ENCODE results near the gene CT47C1.
"Not testable (repeated sequence)": the region's sequence is repeated elsewhere in the genome, so short reads cannot be mapped to it uniquely, and the experiment has no call there.

The CT47C1 gene

DNA sequence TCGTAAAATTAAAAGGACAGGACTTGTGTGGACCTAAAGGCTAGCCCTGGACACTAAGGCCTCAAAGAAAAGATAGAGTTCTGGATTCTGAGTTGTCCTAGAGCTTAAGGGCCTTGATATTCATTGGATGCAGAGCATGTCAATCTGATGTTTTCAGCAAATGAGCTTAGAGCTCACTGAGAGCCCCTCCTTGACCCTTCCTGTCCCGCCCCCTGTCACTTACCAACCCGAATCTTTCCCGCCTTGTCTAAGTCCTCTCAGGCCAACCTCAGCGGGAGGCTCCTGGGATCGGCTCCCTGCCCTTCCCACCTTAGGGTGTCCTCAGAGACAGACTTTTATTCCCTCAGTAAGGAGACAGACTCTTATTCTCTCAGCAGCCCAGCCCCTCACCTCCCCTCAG is at the start of gene CT47C1:
Gene CT47C1 (plus strand): TSS at position 250 of the 400 bp plus-strand sequence. CDS start 233 bp downstream, outside the sequence.
- peak; percentile 3 for DNase-seq (ENCODE audit: low read depth)

DNA sequence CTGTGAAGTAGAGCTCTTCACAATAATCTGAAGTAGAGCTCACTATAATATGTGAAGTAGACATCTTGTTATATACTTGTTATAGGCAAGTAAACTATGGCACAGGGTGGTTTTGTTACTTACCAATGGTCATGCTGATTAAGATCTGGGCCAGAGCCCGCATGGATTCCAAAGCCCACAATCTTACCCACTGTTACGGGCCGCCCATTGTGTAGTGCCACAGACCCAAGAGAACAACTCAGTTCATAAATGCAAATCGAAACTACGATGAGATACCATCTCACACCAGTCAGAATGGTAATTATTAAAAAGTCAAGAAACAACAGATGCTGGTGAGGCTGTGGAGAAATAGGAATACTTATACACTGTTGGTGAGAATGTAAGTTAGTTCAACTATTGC is 46.9 kb upstream of the CT47C1 start:
- DNase-seq (ENCODE audit: low read depth), result no peak

DNA sequence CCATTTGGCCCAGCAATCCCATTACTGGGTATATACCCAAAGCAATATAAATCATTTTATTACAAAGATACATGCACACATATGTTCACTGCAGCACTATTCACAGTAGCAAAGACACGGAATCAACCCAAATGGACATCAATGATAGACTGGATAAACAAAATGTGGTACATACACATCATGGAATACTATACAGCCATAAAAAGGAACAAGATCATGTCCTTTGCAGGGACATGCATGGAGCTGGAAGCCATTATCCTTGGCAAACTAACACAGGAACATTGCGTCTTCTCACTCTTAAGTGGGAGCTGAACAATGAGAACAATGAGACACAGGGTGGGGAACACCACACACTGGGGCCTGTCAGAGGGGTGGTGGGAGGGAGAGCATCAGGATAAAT is 46.4 kb upstream of the CT47C1 start:
- DNase-seq (ENCODE audit: low read depth), result not testable (repeated sequence)

DNA sequence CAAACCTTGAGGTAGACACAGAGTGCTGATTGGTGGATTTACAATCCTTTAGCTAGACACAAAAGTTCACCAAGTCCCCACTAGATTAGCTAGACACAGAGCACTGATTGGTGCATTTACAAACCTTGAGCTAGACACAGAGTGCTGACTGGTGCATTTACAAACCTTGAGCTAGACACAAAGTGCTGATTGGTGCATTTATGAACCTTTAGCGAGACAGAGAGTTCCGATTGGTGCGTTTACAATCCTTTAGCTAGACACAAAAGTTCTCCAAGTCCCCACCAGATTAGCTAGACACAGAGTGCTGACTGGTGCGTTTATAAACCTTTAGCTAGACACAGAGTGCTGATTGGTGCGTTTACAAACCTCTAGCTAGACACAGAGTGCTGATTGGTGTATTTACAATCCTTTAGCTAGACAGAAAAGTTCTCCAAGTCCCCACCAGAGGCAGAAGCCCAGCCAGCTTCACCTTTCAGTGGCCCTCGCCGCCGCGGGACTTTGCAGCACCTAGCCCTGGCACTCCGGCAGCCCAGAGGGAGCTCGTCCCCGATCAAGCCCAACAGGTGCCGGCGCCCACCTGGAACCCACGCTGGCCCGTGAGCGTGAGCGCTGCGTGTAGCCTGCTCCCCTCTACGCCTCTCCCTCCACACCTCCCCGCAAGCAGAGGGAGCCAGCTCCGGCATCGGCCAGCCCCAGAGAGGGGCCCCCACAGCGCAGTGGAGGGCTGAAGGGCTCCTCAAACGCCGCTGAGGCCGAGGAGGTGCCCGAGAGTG is 44.6 kb upstream of the CT47C1 start:
- DNase-seq (ENCODE audit: low read depth), result not testable (repeated sequence)

DNA sequence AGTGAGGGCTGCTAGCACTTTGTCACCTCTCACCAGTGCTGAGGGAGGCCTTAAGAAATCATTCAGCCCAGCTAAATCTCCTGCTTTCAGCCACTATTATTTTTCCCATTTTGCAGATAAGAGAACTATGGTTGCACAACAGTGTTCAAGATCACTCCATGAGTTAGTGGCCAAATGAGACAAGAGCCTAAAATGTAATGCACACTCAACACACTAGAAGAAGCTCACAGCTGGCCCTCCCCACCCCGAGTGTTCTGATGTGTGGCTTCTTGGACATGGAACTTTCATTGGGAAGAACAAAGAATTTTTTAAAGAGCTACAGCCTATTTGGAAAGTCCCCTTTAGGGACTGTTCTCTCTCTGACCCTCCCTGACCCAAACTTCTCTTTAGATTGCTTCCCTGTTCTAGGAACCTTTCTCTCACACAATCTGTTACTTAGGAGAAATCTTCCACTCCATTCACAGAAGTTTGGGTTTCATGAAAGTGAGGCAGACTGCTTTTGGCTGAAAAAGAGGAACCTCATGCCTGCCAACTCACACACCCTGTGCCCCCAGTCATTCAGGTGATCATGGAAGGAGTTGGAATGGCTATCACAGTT is 44.0 kb upstream of the CT47C1 start:
- no peak for DNase-seq (ENCODE audit: low read depth)

DNA sequence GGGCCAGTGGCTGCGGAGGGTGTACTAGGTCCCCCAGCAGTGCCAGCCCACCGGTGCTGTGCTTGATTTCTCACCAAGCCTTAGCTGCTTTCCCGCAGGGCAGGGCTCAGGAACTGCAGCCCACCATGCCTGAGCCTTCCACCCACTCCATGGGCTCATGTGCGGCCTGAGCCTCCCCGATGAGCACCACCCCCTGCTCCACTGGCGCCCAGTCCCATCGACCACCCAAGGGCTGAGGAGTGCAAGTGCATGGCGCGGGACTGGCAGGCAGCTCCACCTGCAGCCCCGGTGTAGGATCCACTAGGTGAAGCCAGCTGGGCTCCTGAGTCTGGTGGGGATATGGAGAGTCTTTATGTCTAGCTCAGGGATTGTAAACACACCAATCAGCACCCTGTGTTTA is 43.1 kb upstream of the CT47C1 start:
- not testable (repeated sequence) for DNase-seq (ENCODE audit: low read depth)

DNA sequence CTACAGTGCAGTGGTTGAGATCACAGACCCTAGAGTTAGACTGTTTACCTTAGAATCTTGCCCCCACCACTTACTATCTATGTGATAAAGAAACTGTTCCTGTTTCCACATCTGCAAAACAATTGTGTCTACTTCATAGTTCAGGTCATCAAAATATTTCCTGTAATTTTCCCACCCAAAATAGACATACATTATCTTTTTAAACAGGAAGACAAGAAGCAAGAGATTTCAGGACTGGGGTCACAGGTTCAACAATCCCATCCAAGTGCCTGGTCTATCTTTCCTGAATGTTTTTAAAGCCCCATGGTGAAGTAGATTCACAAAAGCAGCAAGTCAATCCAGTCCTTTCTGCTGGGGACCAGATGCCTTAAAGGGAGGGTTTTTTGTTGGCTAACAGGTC is 41.8 kb upstream of the CT47C1 start:
- no peak for DNase-seq (ENCODE audit: low read depth)

DNA sequence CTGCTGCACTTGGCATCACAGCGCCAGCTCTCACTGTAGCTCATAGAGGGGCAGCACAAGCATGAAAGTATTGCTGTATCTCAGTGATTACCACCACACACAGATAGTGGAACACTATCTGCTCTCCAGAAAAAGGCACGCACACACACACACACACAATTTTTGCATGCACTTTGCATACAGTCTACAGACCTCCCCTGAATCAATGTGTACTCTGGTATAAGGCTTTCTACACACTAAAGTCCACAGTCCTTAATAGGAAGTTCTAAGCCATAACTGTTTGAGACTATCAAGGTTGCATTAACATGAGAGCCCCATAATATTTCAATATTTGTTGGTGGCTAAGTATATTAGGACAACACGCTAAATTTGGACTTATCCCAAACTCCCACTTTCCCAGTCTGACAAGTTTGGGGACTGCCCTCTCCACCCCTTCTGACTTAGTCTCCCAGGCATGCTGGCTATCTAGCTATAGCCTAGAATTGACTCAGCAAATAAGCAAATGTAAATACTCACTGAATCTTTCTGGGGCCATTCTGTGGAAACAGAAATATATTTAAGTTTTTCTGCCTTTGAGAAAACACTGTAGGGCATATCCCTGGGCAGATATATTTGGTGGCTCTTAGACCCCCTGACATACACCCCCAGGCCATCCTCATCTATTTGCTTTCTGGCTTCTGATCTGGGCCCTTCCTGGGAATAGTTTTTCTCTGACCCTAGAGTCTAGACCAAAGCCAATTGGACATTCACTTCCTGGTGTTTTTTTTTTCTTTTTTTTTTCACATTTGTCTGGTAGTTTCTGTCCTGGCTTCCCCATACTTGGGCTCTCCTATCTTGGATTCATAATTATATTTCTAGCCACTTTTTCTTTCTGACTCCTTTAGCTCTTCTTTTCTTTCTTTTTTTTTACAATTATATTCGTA is 36.4 kb upstream of the CT47C1 start:
- DNase-seq (ENCODE audit: low read depth), result no peak

DNA sequence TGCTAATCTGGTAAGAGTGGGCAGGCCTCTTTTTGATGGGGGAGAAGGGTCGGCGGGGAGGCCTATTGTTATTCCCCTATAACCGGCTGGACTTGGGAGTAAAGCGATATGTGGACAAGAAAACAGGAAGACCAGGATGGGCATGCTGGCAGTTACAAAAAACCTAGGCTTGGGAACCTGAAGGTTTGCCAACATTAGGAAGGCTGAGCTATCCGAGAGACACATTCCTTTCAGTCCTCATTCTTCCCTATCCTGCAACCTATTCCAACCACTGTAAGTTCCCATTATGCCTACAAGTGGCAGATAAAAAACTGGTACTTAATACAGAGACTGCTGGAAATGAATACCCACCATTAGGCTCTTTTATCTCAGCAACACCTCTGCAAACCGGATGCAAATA is 32.4 kb upstream of the CT47C1 start:
- no peak for DNase-seq (ENCODE audit: low read depth)

DNA sequence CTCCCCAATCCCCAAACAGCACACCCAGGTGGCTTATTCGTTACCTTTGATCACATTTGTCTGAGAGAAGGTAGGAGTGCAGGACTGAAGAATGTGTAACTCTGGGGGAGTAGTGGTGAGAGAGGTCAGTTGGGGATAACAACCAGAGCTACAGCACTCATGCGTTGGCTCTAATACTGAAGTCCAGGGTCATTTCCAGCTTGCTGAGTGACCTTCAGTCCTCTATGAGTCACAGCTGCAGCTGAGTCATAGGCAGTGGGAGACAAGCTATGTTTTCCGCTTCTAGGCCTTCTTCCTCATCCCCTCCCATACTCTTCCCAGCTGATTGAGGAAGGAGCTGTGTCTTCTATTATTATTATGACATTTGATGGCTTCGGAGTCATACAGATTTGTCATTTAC is 31.6 kb upstream of the CT47C1 start:
- DNase-seq (ENCODE audit: low read depth), result peak; percentile 86

DNA sequence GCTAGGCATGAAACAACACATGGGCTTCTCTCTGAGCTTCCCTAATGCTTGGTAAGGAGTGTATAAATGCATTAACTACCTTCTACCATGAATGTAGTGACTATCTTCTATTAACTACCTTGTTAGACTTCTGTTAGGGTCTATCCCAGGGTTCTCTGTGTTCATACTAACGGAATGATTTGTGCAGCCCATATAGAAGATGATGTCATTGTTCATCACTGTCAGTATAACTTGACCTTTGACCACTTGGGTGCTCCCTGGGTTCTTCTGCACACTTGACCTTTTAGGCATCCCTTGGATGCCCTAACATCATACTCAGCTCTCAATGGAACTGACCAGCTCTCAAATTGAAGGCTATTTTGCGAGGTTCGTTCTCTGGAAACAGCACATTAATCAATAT is 30.8 kb upstream of the CT47C1 start:
- DNase-seq (ENCODE audit: low read depth), result no peak

DNA sequence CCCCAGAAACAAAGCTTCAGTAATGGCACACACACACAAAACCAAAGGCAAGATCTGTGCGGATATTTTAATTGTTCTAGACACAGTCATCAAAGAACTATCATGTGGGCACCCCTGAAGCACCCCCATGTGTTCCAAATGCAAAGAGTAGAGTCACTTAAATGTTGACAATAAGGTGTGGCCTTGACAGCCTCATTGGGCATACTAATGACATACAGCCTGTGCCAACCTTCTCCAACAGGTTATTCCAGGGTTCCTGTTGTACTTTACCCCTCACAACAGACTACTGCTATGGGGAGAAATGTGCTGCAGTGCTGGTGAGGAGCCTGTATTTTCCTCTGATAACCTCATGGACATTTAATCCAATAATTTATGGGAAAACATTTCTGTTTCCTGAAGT is 29.8 kb upstream of the CT47C1 start:
- DNase-seq (ENCODE audit: low read depth), result no peak

DNA sequence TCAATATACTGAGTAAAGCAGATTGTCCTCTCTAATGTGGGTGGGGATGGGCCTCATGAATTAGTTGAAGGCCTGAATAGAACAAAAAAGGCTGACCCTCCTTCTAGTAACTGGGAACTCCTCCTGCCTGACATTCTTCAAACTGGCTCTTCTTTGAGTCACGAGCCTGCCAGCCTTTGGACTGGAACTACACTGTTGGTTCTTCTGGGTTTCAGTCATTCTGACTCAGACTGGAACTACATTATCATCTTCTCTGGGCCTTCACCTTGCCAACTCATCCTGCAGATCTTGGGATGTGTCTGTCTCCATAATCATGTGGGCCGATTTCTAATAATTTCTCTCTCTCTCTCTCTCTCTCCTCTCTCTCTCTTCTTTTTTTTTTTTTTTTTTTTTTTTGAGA is 26.9 kb upstream of the CT47C1 start:
- DNase-seq (ENCODE audit: low read depth), result no peak

DNA sequence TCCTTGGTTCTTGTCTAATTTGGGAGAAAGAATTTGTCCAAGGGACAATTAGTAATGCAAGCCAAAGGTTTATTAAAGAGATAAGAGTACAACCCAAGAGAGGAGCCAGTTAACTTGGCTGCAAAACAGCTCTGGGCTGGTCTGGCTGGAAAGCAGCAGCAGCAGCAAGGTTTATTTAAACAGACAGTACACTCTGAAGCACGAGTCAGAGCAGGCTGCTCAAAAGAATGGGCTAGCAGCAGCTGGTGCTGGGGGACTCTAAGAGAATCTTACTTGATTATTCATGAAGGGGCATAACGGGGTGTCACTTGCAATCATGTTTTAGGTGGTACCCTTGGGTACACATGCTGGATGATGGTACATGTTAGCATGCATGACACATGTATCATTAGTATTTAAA is 17.1 kb upstream of the CT47C1 start:
- DNase-seq (ENCODE audit: low read depth), result no peak

DNA sequence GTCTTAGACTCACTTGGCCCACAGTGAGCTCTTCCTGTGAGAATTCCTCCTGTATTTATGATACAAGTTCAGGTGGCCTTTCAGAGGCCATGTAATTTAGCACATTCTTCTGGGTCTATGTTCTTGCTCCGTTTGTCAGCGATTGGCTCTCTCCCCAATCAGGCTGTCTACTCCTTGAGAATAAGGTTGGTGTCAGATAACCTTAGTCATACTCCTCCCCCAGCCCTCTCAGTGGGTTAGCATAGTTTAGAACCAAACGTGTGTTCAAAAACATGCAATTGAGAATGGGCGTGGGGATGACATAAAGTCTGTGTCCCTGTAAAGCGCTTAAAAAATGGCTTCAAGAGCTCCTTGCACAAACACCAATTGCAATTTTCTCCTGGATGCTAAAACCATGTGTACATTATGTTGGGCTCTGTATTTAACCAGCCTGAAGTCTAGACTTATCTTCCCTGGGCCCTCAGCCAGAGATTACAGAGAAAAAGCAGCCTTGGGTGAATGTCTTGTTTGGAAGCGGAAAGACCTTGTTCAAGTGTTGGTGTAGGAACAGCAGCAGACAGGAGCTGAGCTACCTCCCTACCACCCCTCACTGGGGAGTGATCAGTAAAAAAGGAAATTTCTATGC is 9.9 kb upstream of the CT47C1 start:
- DNase-seq (ENCODE audit: low read depth), result peak; percentile 66

DNA sequence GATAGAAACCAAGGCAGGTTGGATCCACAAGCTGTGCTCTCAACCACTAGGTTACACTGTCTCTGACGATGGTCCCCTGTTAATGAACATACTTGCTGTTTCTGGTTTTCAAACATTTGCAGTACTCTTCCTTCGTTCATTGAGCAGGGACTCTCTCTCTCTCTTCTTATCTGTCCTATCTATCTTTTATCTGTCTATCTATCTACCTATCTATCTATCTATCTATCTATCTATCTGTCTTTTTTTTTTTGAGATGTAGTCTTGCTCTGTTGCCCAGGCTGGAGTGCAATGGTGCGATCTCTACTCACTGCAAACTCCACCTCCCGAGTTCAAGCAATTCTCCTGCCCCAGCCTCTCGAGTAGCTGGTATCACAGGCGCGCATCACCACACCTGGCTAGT is 9.4 kb upstream of the CT47C1 start:
- no peak for DNase-seq (ENCODE audit: low read depth)

DNA sequence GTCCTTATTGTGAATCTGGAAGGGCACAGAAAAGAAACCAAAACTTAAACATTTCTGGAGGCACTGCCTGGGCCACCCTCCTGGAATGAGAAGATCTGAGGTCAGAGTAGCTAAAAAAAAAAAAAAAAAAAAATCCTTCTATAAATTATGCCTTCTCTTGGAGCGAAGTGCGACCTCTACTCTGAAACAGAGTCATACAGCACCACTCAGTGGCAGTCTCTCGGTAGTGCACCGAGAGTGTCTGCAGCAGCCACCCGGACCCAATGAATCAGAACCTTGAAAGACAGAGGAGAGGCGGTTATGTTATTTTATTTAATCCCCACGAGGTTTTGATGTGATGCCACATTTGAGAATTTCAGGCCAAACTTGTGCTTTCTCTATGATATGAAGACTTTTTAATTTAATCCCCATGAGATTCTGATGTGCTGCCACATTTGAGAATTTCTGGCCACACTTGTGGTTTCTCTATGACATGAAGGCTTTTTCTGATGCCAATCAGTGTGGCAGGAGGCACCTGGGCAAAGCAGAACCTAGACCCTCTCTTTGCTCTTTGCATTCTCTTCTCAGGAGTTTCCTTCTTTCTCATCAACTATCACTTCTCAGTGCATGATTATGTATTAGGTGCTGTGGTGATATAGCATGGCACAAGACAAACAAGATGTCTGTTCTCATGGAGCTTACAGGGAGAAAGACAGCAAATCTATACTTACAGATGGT is 5.6 kb upstream of the CT47C1 start:
- peak; percentile 53 for DNase-seq (ENCODE audit: low read depth)

DNA sequence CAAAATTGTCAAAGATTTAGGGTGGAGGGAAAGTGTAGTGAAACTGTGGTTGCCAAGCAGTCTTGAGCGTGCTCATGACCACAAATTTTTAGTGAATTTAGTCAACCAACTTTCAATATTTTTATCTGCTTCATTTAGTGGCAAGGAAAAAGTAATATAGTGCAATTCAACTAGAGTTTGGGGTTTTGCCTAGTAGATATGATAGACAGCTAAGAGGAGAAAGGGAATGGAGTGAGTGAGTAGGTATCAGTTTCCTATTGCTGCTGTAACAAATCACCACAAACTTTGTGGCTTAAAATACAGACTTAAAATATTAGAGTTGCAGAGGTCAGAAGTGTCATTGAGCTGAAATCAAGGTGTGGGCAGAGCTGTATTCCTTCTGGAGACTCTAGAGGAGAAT is 3.7 kb upstream of the CT47C1 start:
- DNase-seq (ENCODE audit: low read depth), result no peak

DNA sequence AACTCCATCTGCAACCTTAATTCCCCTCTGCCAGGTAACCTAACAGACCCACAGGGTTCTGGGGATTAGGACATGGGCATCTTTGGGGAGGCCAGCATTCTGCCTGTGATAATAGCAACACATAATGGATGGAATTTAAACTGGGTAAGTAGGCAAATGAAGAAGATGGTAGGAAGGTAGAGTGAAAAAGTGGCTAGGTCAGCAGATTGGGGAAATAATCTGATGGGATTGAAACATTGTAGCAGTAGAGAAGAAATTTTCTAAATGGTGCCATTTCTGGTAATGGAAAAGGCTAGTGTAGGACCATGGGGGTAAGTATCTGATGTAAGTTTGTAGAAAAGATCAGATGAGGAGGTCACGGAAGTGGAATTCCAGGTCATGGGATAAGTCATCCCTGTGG is 3.0 kb upstream of the CT47C1 start:
- DNase-seq (ENCODE audit: low read depth), result no peak

DNA sequence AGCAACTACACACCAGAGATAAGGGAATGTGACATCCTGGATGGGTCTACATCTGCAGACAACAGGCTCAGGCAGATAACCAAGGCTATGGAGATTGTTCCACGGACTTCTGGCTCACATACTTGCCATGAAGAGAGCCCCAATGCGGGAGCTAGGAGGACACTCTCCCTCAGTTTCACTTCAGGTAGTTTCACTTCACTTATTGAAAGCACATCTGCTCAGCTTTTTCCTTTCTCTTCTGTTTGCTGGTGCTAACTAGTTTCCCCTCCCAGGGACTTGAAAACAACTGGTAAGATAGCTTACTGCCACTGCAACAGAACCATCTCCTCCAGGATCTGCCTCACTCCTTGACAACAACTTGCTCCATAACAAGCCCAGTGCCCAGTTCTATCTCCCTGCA is 1.4 kb upstream of the CT47C1 start:
- no peak for DNase-seq (ENCODE audit: low read depth)

DNA sequence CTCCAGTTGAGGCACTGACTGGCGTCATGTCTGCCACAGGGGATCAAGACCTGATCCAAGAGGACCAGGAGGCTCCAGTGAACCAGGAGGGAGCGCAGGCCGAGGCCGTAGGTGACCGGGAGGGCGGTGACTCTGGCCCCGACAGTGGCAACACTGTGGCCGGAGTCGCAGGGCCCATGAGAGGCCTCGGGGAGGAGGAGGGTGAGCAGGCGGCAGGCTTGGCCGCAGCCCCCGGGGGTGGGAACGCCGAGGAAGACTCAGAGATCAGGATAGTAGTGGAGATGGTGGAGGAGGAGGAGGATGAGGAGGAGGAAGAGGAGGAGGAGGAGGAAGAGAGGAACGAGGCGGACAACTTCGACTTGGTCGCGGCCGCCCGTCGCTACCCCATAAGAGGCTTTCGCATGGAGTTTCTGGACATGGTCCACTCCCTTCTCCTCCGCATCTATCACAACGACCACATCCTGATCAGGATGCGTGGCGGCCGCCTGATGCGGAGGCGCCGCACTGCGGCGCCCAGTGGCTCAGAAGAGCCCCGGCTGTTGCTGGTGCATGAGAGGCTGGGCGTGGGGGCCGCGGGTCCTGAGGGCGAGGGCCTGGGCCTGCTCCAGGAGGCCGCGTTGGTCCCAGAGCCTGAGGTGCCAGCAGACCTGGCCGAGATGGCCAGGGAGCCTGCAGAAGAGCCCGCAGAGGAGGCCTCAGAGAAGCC is 560 bp downstream of the CT47C1 start:
- DNase-seq (ENCODE audit: low read depth), result no peak
